Measurements from ENCODE around the gene STK31.
"Not testable (repeated sequence)": the region's sequence is repeated elsewhere in the genome, so short reads cannot be mapped to it uniquely, and the experiment has no call there.

Gene STK31

GRCh38 chr7:23713285-23714149, 3.5 kb downstream of the STK31 start:
- DNase-seq, result no peak

- DNase-seq, result no peak
Observed at GRCh38 chr7:23714150-23714464, 4.1 kb downstream of the STK31 start.

GRCh38 chr7:23714579-23714978, 4.6 kb downstream of the STK31 start:
- DNase-seq, result no peak

- DNase-seq, result no peak
Observed at GRCh38 chr7:23715099-23715498, 5.1 kb downstream of the STK31 start.

- no peak for DNase-seq
Observed at GRCh38 chr7:23717788-23718187, 7.8 kb downstream of the STK31 start.

- no peak for DNase-seq
Observed at GRCh38 chr7:23721456-23721855, 11.4 kb downstream of the STK31 start.

- not testable (repeated sequence) for DNase-seq
Observed at GRCh38 chr7:23722587-23723216, 12.7 kb downstream of the STK31 start.

- DNase-seq, result not testable (repeated sequence)
Observed at GRCh38 chr7:23724113-23724512, 14.1 kb downstream of the STK31 start.

- no peak for DNase-seq
Observed at GRCh38 chr7:23742051-23742450, 32.0 kb downstream of the STK31 start.

- no peak for DNase-seq
Observed at GRCh38 chr7:23743226-23743625, 33.2 kb downstream of the STK31 start.

- DNase-seq, result no peak
Observed at GRCh38 chr7:23746629-23747028, 36.6 kb downstream of the STK31 start.

- DNase-seq, result no peak
Observed at GRCh38 chr7:23751852-23752251, 41.8 kb downstream of the STK31 start.

- DNase-seq, result not testable (repeated sequence)
Observed at GRCh38 chr7:23758839-23759238, 48.8 kb downstream of the STK31 start.

GRCh38 chr7:23759671-23760391, 49.8 kb downstream of the STK31 start:
- DNase-seq, result no peak

- no peak for DNase-seq
Observed at GRCh38 chr7:23765943-23766342, 55.9 kb downstream of the STK31 start.

GRCh38 chr7:23767514-23767913, 57.5 kb downstream of the STK31 start:
- no peak for DNase-seq

GRCh38 chr7:23768022-23768421, 58.0 kb downstream of the STK31 start:
- no peak for DNase-seq

- not testable (repeated sequence) for DNase-seq
Observed at GRCh38 chr7:23779185-23779800, 69.3 kb downstream of the STK31 start.

GRCh38 chr7:23783115-23783514, 73.1 kb downstream of the STK31 start:
- no peak for DNase-seq

GRCh38 chr7:23787272-23787671, 77.3 kb downstream of the STK31 start:
- DNase-seq, result no peak

- no peak for DNase-seq
Observed at GRCh38 chr7:23788843-23789242, 78.8 kb downstream of the STK31 start.

GRCh38 chr7:23791721-23792120, 81.7 kb downstream of the STK31 start:
- DNase-seq, result no peak

- no peak for DNase-seq
Observed at GRCh38 chr7:23802720-23803397, 92.8 kb downstream of the STK31 start.
